Panc1 (cell line): Measurements from ENCODE around the gene RAPGEF3.

Experiments
- CTCF ChIP-seq: fragments of 450-650 bp; IDR thresholded peaks from 2 replicates; pipeline ENCODE4 v1.5.1; 2017; ENCODE audit warnings: mild to moderate bottlenecking
- SIN3A ChIP-seq: IDR thresholded peaks from 2 replicates; pipeline ENCODE4 v1.6.1; 2012; ENCODE audit warnings: low read depth, mild to moderate bottlenecking, low read length, moderate library complexity, borderline replicate concordance; ENCODE audit not compliant: insufficient read depth

GRCh38 chr12:47772094-47772660, 13.5 kb upstream of the RAPGEF3 start:
- TF ChIP-seq CTCF (no peak), SIN3A (no peak)
